G401.6 (cell line): ENCODE measurements around the gene MSRB3.
"Not testable (repeated sequence)": the region's sequence is repeated elsewhere in the genome, so short reads cannot be mapped to it uniquely, and the experiment has no call there.

ENCODE experiments used
- FAIRE-seq: peaks from 2 replicates; lab custom pipeline; 2012; peaks lifted over from hg19 to GRCh38; lab: Jason Lieb, UNC

MSRB3 gene

GRCh38 chr12:65278576-65279368 is at the start of gene MSRB3:
Gene MSRB3, plus strand, starts transcription at chr12:65278683. Its CDS starts 29,897 bp downstream, at chr12:65308580.
- FAIRE-seq = no peak

- no peak for FAIRE-seq
Observed at GRCh38 chr12:65229441-65229840, 49.0 kb upstream of the MSRB3 start.

- FAIRE-seq = peak; percentile 98
Observed at GRCh38 chr12:65232476-65233077, 45.9 kb upstream of the MSRB3 start.

- FAIRE-seq = no peak
Observed at GRCh38 chr12:65237153-65237552, 41.3 kb upstream of the MSRB3 start.

GRCh38 chr12:65238609-65239008 is 39.9 kb upstream of the MSRB3 start:
- no peak for FAIRE-seq

GRCh38 chr12:65248656-65249633 is 29.5 kb upstream of the MSRB3 start:
- peak; percentile 59 for FAIRE-seq

- no peak for FAIRE-seq
Observed at GRCh38 chr12:65252515-65252914, 26.0 kb upstream of the MSRB3 start.

GRCh38 chr12:65257986-65258385 is 20.5 kb upstream of the MSRB3 start:
- no peak for FAIRE-seq

- FAIRE-seq = no peak
Observed at GRCh38 chr12:65259501-65259900, 19.0 kb upstream of the MSRB3 start.

- FAIRE-seq = no peak
Observed at GRCh38 chr12:65263777-65264176, 14.7 kb upstream of the MSRB3 start.

GRCh38 chr12:65266408-65266807 is 12.1 kb upstream of the MSRB3 start:
- no peak for FAIRE-seq

GRCh38 chr12:65269603-65270002 is 8.9 kb upstream of the MSRB3 start:
- FAIRE-seq = no peak

- no peak for FAIRE-seq
Observed at GRCh38 chr12:65274602-65275272, 3.7 kb upstream of the MSRB3 start.

- no peak for FAIRE-seq
Observed at GRCh38 chr12:65275627-65276026, 2.9 kb upstream of the MSRB3 start.

- FAIRE-seq = no peak
Observed at GRCh38 chr12:65276916-65277530, 1.5 kb upstream of the MSRB3 start.

GRCh38 chr12:65277994-65278575 is 398 bp upstream of the MSRB3 start:
- no peak for FAIRE-seq

GRCh38 chr12:65279369-65280112 is 1.1 kb downstream of the MSRB3 start:
- peak; percentile 82 for FAIRE-seq

- no peak for FAIRE-seq
Observed at GRCh38 chr12:65280306-65280705, 1.8 kb downstream of the MSRB3 start.

- FAIRE-seq = peak; percentile 79
Observed at GRCh38 chr12:65282840-65283239, 4.4 kb downstream of the MSRB3 start.

GRCh38 chr12:65285532-65285931 is 7.0 kb downstream of the MSRB3 start:
- not testable (repeated sequence) for FAIRE-seq

GRCh38 chr12:65287426-65287825 is 8.9 kb downstream of the MSRB3 start:
- no peak for FAIRE-seq
